BE2C (cell line): ENCODE results near the gene PNMA8A.
A peak's percentile ranks its signal among the peaks of the same experiment; 100 is the strongest.
"Not testable (repeated sequence)": the region's sequence is repeated elsewhere in the genome, so short reads cannot be mapped to it uniquely, and the experiment has no call there.

Source experiments
- DNase-seq: peaks from one replicate; pipeline ENCODE4 v3.0.0-alpha.2; 2020
- H3K27me3 ChIP-seq: fragments of 250-450 bp; sonication (Bioruptor Pico); 2 replicates; pipeline ENCODE4 v1.5.1; 2020; ENCODE audit warnings: mild to moderate bottlenecking
- H3K36me3 ChIP-seq: fragments of 250-450 bp; sonication (Bioruptor Pico); 2 replicates; pipeline ENCODE4 v1.5.1; 2020; ENCODE audit warnings: mild to moderate bottlenecking
- H3K4me1 ChIP-seq: fragments of 250-450 bp; sonication (Bioruptor Pico); 2 replicates; pipeline ENCODE4 v1.5.1; 2020
- H3K4me3 ChIP-seq: 2 replicates; pipeline ENCODE4 v1.5.1; 2011; ENCODE audit warnings: low read depth, low read length
- H3K9me3 ChIP-seq: fragments of 250-450 bp; sonication (Bioruptor Pico); 2 replicates; pipeline ENCODE4 v1.5.1; 2020
- TF ChIP-seq, protein P1 (sequence below): IDR thresholded peaks from 2 replicates; pipeline ENCODE4 v1.5.1; 2012; ENCODE audit warnings: mild to moderate bottlenecking, low read depth, low read length

Gene PNMA8A

DNA sequence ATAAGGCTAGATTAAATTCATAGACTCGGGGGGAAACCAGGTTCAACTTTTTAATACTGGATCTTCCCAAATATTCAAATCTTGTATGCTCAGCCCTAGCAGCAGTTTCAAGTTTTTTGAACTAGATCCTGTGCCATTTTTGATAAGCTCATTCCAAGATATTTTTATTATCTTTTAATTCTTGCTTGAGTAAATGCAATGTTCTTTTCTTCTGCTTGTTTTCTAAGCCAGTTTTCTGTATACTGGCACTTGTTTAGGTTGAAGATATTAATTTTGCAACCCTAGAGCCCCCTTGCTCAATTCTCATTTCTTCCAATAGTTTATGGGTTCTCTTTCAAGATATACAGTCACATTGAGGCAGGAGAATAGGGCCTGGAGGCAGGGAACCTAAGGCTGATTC is 29.5 kb downstream of the PNMA8A start:
- no peak for DNase-seq
- H3K9me3 ChIP-seq, result no peaks in the 10 kb centered on the region
- H3K4me3 ChIP-seq, result no peak overlapping the region
- H3K27me3 ChIP-seq, result no peaks in the 10 kb centered on the region
- TF ChIP-seq, protein P1, sequence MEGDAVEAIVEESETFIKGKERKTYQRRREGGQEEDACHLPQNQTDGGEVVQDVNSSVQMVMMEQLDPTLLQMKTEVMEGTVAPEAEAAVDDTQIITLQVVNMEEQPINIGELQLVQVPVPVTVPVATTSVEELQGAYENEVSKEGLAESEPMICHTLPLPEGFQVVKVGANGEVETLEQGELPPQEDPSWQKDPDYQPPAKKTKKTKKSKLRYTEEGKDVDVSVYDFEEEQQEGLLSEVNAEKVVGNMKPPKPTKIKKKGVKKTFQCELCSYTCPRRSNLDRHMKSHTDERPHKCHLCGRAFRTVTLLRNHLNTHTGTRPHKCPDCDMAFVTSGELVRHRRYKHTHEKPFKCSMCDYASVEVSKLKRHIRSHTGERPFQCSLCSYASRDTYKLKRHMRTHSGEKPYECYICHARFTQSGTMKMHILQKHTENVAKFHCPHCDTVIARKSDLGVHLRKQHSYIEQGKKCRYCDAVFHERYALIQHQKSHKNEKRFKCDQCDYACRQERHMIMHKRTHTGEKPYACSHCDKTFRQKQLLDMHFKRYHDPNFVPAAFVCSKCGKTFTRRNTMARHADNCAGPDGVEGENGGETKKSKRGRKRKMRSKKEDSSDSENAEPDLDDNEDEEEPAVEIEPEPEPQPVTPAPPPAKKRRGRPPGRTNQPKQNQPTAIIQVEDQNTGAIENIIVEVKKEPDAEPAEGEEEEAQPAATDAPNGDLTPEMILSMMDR, result no peak
- H3K36me3 ChIP-seq, result no peaks in the 10 kb centered on the region
- no peaks in the 10 kb centered on the region for H3K4me1 ChIP-seq

DNA sequence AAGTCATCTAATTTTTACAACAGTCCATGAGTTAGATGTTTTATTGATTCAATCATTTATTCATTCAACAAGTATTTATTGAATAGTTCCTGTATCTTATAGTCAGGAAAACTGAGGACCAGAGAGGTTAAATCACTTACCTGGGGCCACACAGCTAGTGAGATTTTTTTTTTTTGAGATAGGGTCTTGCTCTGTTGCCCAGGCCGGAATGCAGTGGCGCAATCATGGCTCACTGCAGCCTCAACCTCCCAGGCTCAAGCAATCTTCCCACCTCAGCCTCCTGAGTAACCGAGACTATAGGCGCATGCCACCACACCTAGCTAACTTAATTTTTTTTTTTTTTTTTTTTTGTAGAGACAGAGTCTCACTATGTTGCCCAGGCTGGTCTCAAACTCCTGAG is 35.7 kb downstream of the PNMA8A start:
- not testable (repeated sequence) for H3K36me3 ChIP-seq, H3K9me3 ChIP-seq, DNase-seq, H3K4me3 ChIP-seq, H3K27me3 ChIP-seq, H3K4me1 ChIP-seq

DNA sequence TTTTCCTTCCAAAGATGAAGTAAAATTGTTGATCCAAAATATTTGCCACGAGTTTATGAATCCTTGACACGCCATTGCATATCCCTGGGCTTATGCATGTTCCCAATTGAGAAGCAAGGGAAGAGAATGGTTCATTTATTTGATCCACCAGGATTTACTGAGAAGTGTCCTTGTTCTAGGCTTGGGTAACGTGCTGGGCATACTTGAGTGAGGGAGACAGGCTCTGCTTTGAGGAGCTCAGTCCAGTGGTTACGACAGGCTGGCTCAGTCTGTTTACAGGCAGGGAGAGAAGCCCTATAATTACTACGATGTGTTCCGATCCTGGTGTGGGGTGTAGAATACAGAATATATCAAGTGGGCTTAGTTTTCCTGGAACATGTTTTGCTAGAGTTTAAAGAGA is 36.4 kb downstream of the PNMA8A start:
- Histone ChIP-seq H3K36me3 (no peaks in the 10 kb centered on the region), H3K9me3 (no peaks in the 10 kb centered on the region), H3K4me3 (no peak overlapping the region), H3K27me3 (no peaks in the 10 kb centered on the region), H3K4me1 (no peaks in the 10 kb centered on the region)
- TF ChIP-seq, protein P1, result no peak
- DNase-seq, result no peak

DNA sequence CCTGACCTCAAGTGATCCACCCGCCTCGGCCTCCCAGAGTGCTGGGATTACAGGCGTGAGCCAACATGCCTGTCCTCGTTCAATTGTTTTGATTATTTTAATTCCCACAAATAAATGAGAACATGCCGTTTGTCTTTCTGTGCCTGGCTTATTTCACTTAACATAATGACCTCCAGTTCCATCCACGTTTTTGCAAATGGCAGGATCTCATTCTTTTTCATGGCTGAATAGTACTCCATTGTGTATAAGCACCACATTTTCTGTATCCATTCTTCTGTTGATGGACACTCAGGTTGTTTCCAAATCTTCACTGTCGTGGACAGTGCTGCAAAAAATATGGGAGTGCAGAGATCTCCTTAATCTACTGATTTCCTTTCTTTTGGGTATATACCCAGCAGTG is 37.9 kb downstream of the PNMA8A start:
- H3K4me3 ChIP-seq, H3K9me3 ChIP-seq, H3K36me3 ChIP-seq, H3K4me1 ChIP-seq, DNase-seq, H3K27me3 ChIP-seq: not testable (repeated sequence)

DNA sequence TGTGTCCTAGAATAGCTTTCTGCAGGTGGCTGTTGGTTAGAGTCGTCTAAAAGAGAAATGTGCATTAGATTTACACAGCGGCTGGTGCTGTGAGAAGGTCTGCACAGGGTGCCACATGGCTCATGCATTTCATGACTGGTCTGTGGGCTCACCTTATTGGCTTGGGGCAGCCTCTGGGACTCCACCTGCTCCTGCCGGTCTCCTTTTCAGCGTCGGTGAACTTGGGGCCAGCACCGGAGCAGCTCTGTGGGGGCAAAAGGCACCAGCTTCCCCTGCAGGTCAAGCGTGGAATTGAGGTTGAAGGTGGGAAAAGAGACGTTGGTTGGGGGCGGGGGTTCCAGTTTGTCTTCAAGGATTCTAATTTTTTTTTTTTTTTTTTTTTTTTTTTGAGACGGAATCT is 39.5 kb downstream of the PNMA8A start:
- Histone ChIP-seq H3K36me3 (no peaks in the 10 kb centered on the region), H3K9me3 (no peaks in the 10 kb centered on the region), H3K4me3 (no peak overlapping the region), H3K27me3 (no peaks in the 10 kb centered on the region), H3K4me1 (no peaks in the 10 kb centered on the region)
- DNase-seq, result no peak
- TF ChIP-seq, protein P1, result peak; percentile 41

DNA sequence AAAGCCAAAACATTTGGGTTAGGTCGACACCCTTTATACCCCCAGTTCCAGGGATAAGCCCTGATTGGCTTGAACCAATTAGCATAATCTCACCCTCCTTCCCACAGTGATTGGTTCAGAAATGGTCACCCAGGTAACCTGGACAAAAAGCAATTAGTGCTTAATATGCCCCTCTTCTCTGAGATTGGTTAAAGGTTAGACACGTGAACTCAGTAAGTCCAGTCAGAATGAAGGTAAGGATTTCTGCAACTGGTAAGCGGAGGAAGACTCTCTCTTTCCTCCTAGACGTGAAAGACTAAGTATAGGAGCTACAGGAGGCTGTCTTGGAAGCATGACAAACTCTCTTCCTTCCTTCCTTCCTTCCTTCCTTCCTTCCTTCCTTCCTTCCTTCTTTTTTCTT is 41.4 kb downstream of the PNMA8A start:
- H3K36me3 ChIP-seq, result no peaks in the 10 kb centered on the region
- H3K9me3 ChIP-seq, result no peaks in the 10 kb centered on the region
- H3K4me1 ChIP-seq, result no peaks in the 10 kb centered on the region
- TF ChIP-seq, protein P1, result no peak
- no peak overlapping the region for H3K4me3 ChIP-seq
- no peak for DNase-seq
- H3K27me3 ChIP-seq, result no peaks in the 10 kb centered on the region

DNA sequence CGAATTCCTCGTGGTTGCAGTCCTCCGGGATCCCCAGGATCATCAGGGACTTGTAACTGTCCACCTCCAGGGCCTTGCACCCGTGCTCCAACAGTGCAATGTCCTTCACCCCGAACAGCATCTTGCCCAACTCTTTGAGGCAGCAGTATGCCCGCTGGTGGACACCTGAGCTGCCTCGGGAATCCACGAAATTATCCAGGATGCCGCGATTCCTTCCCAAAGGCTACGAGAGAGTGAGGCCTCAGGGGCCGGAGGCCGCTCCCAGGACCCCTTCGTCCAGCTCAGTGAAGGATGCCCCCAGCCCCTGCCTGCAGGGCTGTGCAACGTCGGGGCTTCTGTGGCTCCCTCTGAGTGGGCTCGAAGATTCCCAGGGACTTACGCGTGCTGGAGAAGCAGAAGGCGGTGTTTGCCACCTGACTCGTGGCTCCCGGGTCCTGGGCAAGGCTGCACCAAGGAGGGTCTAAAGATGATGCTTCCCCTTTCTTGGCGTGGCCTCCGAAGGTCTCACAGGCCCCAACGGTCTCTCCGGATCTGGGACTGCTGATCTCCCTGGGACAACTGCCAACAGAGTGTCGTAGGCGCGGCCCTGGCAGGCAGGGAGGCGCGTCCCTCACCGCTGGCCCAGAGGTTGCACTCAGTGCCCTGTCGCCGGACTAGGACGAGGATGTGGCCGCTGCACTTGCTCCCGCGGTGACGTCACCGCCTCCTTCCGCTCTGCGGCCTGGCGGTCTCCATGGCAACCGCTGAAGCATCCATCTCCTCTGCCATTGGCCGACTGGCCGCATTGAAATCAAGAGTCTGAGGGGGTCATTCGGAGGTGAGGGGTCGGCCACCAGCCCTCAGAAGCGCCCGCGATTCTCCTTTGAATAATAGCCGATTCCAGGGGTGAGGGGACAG is 42.9 kb downstream of the PNMA8A start, which contains the start of gene PNMA8C:
TSS of gene PNMA8C (minus strand) at position 698 of the 897 bp plus-strand sequence. CDS start at position 121, 577 bp downstream.
- TF ChIP-seq, protein P1, result no peak
- Histone ChIP-seq H3K9me3 (no peaks in the 10 kb centered on the region), H3K4me3 (peak within 1 kb of the TSS; percentile 57), H3K4me1 (no peaks in the 10 kb centered on the region), H3K27me3 (no peaks in the 10 kb centered on the region; the same call in 1 of the 2 replicates), H3K36me3 (no peaks in the 10 kb centered on the region)
- peak; percentile 85 for DNase-seq
